ENCODE data around the gene TMUB2. TPM values are rescaled to one million over a fixed set of nuclear protein-coding genes. Genes with fewer than 3 reads are reported as not detected.
"Not testable (repeated sequence)": the region's sequence is repeated elsewhere in the genome, so short reads cannot be mapped to it uniquely, and the experiment has no call there.

Gene TMUB2
- total and polyA plus RNA-seq, 9 of the 15 experiments (the other 6 are each of a cell fraction or from before 2014, with no cell fraction given): 4.1 to 29.8 (median 16.3) TPM

DNA sequence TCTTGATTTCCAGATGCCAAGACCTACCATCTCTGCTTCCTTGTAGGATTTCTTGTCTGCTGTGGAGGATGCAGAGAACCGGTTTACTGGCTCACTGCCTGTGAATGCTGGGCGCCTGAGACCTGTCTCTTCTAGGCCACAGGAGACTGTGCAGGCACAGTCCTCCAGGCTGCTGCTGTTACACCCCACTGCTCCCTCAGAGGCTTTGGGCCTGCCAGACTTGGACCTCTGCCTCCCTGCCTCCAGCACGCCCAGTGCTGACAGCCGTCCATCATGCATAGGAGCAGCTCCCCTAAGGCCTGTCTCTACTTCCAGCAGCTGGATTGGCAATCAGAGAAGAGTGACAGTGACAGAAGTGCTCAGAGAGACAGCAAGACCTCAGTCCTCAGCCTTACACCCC is 39.0 kb upstream of the TMUB2 start (continued):
- TF ChIP-seq GATAD2A (IDR thresholded peaks at IDR 0.05) (no peak), PCBP1 (IDR thresholded peaks at IDR 0.05; ENCODE audit: low read depth, low read length, poor library complexity, severe bottlenecking) (no peak), FUS (optimal IDR thresholded peaks at IDR 0.05; ENCODE audit: low read depth, low read length) (no peak)
- TF ChIP-seq, protein P1, sequence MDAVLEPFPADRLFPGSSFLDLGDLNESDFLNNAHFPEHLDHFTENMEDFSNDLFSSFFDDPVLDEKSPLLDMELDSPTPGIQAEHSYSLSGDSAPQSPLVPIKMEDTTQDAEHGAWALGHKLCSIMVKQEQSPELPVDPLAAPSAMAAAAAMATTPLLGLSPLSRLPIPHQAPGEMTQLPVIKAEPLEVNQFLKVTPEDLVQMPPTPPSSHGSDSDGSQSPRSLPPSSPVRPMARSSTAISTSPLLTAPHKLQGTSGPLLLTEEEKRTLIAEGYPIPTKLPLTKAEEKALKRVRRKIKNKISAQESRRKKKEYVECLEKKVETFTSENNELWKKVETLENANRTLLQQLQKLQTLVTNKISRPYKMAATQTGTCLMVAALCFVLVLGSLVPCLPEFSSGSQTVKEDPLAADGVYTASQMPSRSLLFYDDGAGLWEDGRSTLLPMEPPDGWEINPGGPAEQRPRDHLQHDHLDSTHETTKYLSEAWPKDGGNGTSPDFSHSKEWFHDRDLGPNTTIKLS (IDR thresholded peaks at IDR 0.05; ENCODE audit: borderline replicate concordance, low read depth): no peak
- TF ChIP-seq, protein P2, sequence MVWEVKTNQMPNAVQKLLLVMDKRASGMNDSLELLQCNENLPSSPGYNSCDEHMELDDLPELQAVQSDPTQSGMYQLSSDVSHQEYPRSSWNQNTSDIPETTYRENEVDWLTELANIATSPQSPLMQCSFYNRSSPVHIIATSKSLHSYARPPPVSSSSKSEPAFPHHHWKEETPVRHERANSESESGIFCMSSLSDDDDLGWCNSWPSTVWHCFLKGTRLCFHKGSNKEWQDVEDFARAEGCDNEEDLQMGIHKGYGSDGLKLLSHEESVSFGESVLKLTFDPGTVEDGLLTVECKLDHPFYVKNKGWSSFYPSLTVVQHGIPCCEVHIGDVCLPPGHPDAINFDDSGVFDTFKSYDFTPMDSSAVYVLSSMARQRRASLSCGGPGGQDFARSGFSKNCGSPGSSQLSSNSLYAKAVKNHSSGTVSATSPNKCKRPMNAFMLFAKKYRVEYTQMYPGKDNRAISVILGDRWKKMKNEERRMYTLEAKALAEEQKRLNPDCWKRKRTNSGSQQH (CRISPR knock-in tag; IDR thresholded peaks at IDR 0.05): no peak

DNA sequence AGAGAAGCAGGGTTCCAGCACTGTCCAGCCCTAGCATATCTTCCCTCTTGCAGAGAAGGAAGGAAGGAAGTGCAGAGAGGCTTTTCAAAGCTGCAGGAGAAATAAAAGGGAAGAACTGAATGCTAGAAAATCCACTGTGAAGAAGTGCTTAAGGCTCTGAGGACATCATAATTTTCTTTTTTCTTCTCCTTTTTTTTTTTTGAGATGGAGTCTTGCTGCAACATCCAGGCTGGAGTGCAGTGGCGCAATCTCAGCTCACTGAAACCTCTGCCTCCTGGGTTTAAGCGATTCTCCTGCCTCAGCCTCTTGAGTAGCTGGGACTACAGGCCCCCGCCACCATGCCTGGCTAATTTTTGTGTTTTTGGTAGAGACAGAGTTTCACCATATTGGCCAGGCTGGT is 37.7 kb upstream of the TMUB2 start:
- H3K9me1 ChIP-seq (ENCODE audit: control insufficient read depth, insufficient read depth, low read length); H3K27me3 ChIP-seq (ENCODE audit: control insufficient read depth in 2 of 2, insufficient read depth in 2 of 2, low read length in 2 of 2); FAIRE-seq; ATAC-seq; intact Hi-C loops (cut with micrococcal nuclease); DNase-seq (ENCODE audit: extremely low read depth in 1 of 4, low spot score in 3 of 4); H3K9me3 ChIP-seq (replicated peaks; ENCODE audit: control insufficient read depth, insufficient read depth, low read depth, low read length); H2AFZ ChIP-seq (ENCODE audit: low read depth, low read length); in situ Hi-C loops (cut with MboI); CTCF ChIA-PET (ENCODE audit: low intra/inter-chr PET ratio); BruUV-seq (replicated peaks); H3K27ac ChIP-seq (ENCODE audit: extremely low read depth, low read depth, low read length); H3K4me2 ChIP-seq (ENCODE audit: insufficient read depth, low read length); H3K4me3 ChIP-seq: not testable (repeated sequence)
- Histone ChIP-seq H3K9ac (ENCODE audit: insufficient read depth in 1 of 2, low read depth in 2 of 2, low read length in 2 of 2) (peak overlapping the region in 1 of 2 experiments; percentile 70; a peak in 1 of 4 replicates), H3K79me2 (ENCODE audit: control insufficient read depth, insufficient read depth, low read length) (peaks cover 43% of the 10 kb centered on the region), H4K20me1 (replicated peaks; ENCODE audit: control insufficient read depth, insufficient read depth, low read length) (peaks cover 17% of the 10 kb centered on the region), H3K4me1 (replicated peaks in 1 of 2; ENCODE audit: control insufficient read depth in 2 of 2, insufficient read depth in 2 of 2, low read length in 2 of 2) (peaks cover 15 to 24% of the 10 kb centered on the region in 2 experiments; a peak in 4 of 5 replicates), H3K36me3 (ENCODE audit: control insufficient read depth, insufficient read depth, low read length) (peaks cover 85% of the 10 kb centered on the region)
- 84% methylated on average over 2 of the region's 3 CpGs for WGBS (ENCODE audit: insufficient coverage, low coverage, missing lambda C conversion rate)
- POLR2A ChIA-PET: interaction anchor here (0.6 to 4.0 kb wide), 4 partner anchors 10 to 408 kb away, joined by 3 to 20 read pairs (median 3); partner anchors contain the start of gene HDAC5

All from K562 (cell line).